ENCODE measurements around the gene SIX5.
A peak's percentile ranks its signal among the peaks of the same experiment; 100 is the strongest.

Gene SIX5

GRCh38 chr19:45781214-45782161 lies 12.4 kb upstream of the SIX5 start:
- Histone ChIP-seq H3K9ac (ENCODE audit: low read length) (no peak overlapping the region), H3K79me2 (ENCODE audit: low read length) (no peaks in the 10 kb centered on the region), H3K4me1 (ENCODE audit: low read length) (peaks cover 31% of the 10 kb centered on the region), H3K27me3 (ENCODE audit: low read depth, low read length) (no peaks in the 10 kb centered on the region), H2AFZ (ENCODE audit: low read depth, low read length) (no peak overlapping the region), H3K4me3 (ENCODE audit: low read length) (no peak overlapping the region), H3K27ac (ENCODE audit: low read length) (no peak overlapping the region), H3K4me2 (ENCODE audit: low read length) (no peak overlapping the region), H3K36me3 (replicated peaks; ENCODE audit: low read depth, low read length) (peaks cover 6% of the 10 kb centered on the region), H3K9me3 (ENCODE audit: insufficient read depth, low read length) (no peaks in the 10 kb centered on the region), H4K20me1 (ENCODE audit: insufficient read depth, low read length) (0 out of 2 replicates have a peak, but pooled peaks cover 10% of the 10 kb centered on the region)
- no peak for TF ChIP-seq EZH2phosphoT487 (IDR thresholded peaks at IDR 0.05; ENCODE audit: low read depth)
- TF ChIP-seq CTCF (IDR thresholded peaks at IDR 0.05; ENCODE audit: low read depth, low read length), result no peak

GRCh38 chr19:45780448-45781213 lies 11.6 kb upstream of the SIX5 start:
- H3K79me2 ChIP-seq (ENCODE audit: low read length), result no peaks in the 10 kb centered on the region
- peak overlapping the region; percentile 77 for H3K4me2 ChIP-seq (ENCODE audit: low read length)
- peaks cover 31% of the 10 kb centered on the region for H3K4me1 ChIP-seq (ENCODE audit: low read length)
- no peaks in the 10 kb centered on the region for H3K27me3 ChIP-seq (ENCODE audit: low read depth, low read length)
- no peak overlapping the region for H3K27ac ChIP-seq (ENCODE audit: low read length)
- H4K20me1 ChIP-seq (ENCODE audit: insufficient read depth, low read length), result 0 out of 2 replicates have a peak, but pooled peaks cover 10% of the 10 kb centered on the region
- H2AFZ ChIP-seq (ENCODE audit: low read depth, low read length), result no peak overlapping the region
- no peaks in the 10 kb centered on the region for H3K9me3 ChIP-seq (ENCODE audit: insufficient read depth, low read length)
- TF ChIP-seq CTCF (IDR thresholded peaks at IDR 0.05; ENCODE audit: low read depth, low read length) (no peak), EZH2phosphoT487 (IDR thresholded peaks at IDR 0.05; ENCODE audit: low read depth) (no peak)
- peaks cover 4% of the 10 kb centered on the region for H3K36me3 ChIP-seq (replicated peaks; ENCODE audit: low read depth, low read length)
- H3K9ac ChIP-seq (ENCODE audit: low read length), result no peak overlapping the region
- peak overlapping the region; percentile 77; the same call in 1 of the 2 replicates for H3K4me3 ChIP-seq (ENCODE audit: low read length)

GRCh38 chr19:45780146-45780447 lies 11.0 kb upstream of the SIX5 start:
- H3K4me3 ChIP-seq (ENCODE audit: low read length), result peak overlapping the region; percentile 77
- 0 out of 2 replicates have a peak, but pooled peaks cover 6% of the 10 kb centered on the region for H4K20me1 ChIP-seq (ENCODE audit: insufficient read depth, low read length)
- peak overlapping the region; percentile 10; the same call in 1 of the 2 replicates for H3K27ac ChIP-seq (ENCODE audit: low read length)
- peak overlapping the region; percentile 77 for H3K4me2 ChIP-seq (ENCODE audit: low read length)
- no peaks in the 10 kb centered on the region for H3K27me3 ChIP-seq (ENCODE audit: low read depth, low read length)
- no peaks in the 10 kb centered on the region for H3K79me2 ChIP-seq (ENCODE audit: low read length)
- no peaks in the 10 kb centered on the region for H3K9me3 ChIP-seq (ENCODE audit: insufficient read depth, low read length)
- peaks cover 4% of the 10 kb centered on the region for H3K36me3 ChIP-seq (replicated peaks; ENCODE audit: low read depth, low read length)
- H3K9ac ChIP-seq (ENCODE audit: low read length), result peak overlapping the region; percentile 52; the same call in 1 of the 2 replicates
- TF ChIP-seq EZH2phosphoT487 (IDR thresholded peaks at IDR 0.05; ENCODE audit: low read depth) (no peak), CTCF (IDR thresholded peaks at IDR 0.05; ENCODE audit: low read depth, low read length) (no peak)
- no peak overlapping the region for H2AFZ ChIP-seq (ENCODE audit: low read depth, low read length)
- peaks cover 31% of the 10 kb centered on the region for H3K4me1 ChIP-seq (ENCODE audit: low read length)

Measured in OCI-LY3 (cell line).